HL-60 (cell line): ENCODE results near the gene MOK.

ENCODE experiments used
- GABPA ChIP-seq: IDR thresholded peaks from 2 replicates; pipeline ENCODE4 v1.6.1; 2012; ENCODE audit warnings: low read depth
- TF ChIP-seq, protein P1 (sequence below): IDR thresholded peaks from one replicate; pipeline ENCODE4 v1.5.1; 2011; ENCODE audit warnings: low read length, control low read depth, inconsistent platforms; ENCODE audit not compliant: insufficient read depth
- TF ChIP-seq, protein P2 (sequence below): IDR thresholded peaks from 2 replicates; pipeline ENCODE4 v1.6.1; 2012; ENCODE audit warnings: low read depth; ENCODE audit not compliant: insufficient replicate concordance

DNA sequence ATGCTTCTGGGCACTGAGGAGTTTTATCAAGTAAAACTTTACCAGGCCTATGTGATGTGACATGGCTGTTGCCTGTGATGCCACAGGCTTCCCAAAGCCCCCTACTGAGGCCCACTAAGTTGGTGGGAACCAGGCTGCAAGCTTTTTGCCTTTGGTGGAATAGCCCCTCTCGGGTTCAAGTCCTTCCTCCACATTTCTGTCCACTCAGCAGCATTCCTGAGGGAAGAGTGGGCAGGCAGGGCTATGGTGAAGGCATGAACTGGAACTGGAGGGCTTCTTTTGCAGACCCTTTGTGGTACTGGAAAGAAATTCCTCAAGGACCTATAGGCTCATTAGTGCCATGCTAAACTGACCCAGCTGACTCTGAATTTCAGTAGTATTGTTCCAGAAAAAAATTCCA, 116.8 kb downstream of the MOK start:
- TF ChIP-seq, protein P1, sequence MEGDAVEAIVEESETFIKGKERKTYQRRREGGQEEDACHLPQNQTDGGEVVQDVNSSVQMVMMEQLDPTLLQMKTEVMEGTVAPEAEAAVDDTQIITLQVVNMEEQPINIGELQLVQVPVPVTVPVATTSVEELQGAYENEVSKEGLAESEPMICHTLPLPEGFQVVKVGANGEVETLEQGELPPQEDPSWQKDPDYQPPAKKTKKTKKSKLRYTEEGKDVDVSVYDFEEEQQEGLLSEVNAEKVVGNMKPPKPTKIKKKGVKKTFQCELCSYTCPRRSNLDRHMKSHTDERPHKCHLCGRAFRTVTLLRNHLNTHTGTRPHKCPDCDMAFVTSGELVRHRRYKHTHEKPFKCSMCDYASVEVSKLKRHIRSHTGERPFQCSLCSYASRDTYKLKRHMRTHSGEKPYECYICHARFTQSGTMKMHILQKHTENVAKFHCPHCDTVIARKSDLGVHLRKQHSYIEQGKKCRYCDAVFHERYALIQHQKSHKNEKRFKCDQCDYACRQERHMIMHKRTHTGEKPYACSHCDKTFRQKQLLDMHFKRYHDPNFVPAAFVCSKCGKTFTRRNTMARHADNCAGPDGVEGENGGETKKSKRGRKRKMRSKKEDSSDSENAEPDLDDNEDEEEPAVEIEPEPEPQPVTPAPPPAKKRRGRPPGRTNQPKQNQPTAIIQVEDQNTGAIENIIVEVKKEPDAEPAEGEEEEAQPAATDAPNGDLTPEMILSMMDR, result no peak
- TF ChIP-seq GABPA, result no peak
- TF ChIP-seq, protein P2, sequence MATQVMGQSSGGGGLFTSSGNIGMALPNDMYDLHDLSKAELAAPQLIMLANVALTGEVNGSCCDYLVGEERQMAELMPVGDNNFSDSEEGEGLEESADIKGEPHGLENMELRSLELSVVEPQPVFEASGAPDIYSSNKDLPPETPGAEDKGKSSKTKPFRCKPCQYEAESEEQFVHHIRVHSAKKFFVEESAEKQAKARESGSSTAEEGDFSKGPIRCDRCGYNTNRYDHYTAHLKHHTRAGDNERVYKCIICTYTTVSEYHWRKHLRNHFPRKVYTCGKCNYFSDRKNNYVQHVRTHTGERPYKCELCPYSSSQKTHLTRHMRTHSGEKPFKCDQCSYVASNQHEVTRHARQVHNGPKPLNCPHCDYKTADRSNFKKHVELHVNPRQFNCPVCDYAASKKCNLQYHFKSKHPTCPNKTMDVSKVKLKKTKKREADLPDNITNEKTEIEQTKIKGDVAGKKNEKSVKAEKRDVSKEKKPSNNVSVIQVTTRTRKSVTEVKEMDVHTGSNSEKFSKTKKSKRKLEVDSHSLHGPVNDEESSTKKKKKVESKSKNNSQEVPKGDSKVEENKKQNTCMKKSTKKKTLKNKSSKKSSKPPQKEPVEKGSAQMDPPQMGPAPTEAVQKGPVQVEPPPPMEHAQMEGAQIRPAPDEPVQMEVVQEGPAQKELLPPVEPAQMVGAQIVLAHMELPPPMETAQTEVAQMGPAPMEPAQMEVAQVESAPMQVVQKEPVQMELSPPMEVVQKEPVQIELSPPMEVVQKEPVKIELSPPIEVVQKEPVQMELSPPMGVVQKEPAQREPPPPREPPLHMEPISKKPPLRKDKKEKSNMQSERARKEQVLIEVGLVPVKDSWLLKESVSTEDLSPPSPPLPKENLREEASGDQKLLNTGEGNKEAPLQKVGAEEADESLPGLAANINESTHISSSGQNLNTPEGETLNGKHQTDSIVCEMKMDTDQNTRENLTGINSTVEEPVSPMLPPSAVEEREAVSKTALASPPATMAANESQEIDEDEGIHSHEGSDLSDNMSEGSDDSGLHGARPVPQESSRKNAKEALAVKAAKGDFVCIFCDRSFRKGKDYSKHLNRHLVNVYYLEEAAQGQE, result no peak
